PC-9 (cell line): ENCODE results near the gene RP2.

Source experiments
- CTCF ChIP-seq: fragments of 200-600 bp; sonication (generic); conservative IDR thresholded peaks from 2 replicates; pipeline ENCODE4 v1.6.1; 2017; ENCODE audit warnings: mixed run types, antibody characterized with exemption, mild to moderate bottlenecking, moderate library complexity
- EZH2 ChIP-seq: fragments of 200-600 bp; sonication (generic); IDR thresholded peaks from 2 replicates; pipeline ENCODE4 v1.8.0; 2017; ENCODE audit warnings: antibody characterized with exemption, low read depth

GRCh38 chrX:46844913-46845312 is 8.1 kb downstream of the RP2 start:
- TF ChIP-seq CTCF, result no peak
- TF ChIP-seq EZH2, result no peak
